ENCODE results near the gene SLC26A11.
"Not testable (repeated sequence)": the region's sequence is repeated elsewhere in the genome, so short reads cannot be mapped to it uniquely, and the experiment has no call there.

The SLC26A11 gene

GRCh38 chr17:80263253-80264204, 43.3 kb downstream of the SLC26A11 start:
- DNase-seq = peak; percentile 33

DNA sequence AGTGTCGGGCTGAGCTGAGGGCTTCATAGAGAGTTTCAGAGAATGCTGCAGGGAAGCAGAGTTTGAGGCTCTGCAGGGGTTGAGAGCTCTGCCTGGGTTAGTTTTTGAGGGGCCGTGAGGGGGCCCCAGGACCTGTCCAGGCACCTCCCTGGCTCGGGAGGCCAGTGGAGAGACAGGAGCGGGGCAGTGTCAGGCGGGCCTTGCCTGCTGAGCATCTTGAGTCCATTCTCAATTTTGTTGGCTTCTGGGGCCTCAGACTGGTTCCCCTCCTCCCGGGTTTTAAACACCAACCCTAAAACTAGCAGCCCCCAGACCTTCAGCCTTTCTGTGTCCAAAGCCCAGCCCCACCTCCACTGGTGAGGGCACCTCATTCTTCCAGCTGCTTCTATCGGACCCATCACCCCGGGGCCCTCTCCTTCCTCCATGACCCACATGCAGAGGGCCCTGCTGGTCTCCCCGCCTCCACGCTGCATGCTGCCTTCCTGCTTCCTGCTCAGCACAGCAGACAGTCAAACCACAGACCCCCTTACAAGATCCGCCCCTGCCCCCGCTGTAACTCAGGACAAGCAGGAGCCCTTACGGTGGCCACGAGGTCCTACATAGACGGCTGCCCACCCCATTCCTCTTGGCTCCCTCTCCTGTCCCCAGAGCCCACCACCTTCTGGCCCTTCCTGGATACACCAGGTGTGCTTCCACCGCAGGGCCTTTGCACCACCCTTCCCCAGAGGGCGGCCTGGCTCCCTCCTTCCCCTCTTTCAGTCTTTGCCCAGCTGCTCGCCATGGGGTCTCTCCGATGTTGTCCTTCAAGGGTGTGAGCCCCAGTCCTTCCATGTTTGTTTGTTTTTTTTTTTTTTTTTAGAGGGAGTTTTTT, 44.2 kb downstream of the SLC26A11 start:
- no peak for DNase-seq

GRCh38 chr17:80265205-80266068, 45.2 kb downstream of the SLC26A11 start:
- no peak for DNase-seq

DNA sequence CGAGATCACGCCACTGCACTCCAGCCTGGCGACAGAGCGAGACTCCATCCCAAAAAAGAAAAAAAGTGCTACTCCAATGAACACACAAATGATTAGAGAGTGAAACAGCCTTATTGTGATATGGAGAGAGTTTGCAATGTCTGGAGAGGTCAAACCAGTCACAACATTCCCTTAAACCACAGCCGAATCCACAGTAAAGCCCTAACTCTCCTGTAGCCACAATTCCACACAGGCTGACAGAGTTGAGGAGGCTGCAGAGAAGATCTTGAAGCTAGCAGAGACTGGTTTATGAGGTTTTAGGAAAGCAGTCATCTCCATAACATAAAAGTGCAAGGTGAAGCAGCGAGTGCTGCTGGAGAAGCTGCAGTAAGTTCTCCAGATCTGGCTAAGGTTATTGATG, 47.2 kb downstream of the SLC26A11 start:
- DNase-seq = no peak

DNA sequence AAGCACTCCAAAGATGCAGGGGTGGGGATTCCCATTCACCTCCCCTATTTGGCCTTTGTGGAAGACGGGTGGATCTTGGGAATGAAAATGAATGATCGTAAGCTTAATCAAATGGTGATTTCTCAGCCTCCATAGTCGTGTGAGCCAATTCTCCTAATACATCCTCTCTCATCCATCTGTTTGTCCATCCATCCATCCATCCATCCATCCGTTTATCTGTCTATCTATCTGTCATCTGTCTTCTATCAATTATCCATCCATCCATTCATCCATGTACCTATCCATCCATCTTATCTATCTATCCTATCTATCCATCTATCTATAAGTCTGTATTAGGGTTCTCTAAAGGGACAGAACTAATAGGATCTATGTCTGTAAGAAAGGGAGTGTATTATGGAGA, 48.2 kb downstream of the SLC26A11 start:
- DNase-seq = no peak

GRCh38 chr17:80269405-80269807, 49.2 kb downstream of the SLC26A11 start:
- no peak for DNase-seq

- no peak for DNase-seq
Measured at GRCh38 chr17:80270104-80270503, 49.9 kb downstream of the SLC26A11 start.

DNA sequence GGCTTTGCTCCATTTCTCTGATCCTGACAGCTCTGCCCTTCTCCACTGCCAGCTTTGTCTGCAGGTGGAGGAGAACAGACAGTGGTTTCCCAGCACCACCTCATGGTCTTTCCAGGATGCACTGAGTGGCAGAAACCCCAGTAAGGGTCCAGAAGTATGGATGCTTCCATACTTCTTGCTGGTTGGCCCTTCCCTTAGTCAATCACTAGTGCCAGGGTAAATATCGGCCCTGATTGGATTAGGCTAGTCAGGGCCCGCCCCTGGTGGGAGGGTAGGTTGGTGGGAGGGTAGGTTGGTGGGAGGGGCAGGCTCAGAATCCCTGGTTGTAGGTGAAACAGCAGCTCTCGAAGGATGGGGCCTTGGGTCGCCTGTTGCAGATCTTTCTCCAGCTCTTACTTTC, 50.6 kb downstream of the SLC26A11 start:
- DNase-seq = no peak

DNA sequence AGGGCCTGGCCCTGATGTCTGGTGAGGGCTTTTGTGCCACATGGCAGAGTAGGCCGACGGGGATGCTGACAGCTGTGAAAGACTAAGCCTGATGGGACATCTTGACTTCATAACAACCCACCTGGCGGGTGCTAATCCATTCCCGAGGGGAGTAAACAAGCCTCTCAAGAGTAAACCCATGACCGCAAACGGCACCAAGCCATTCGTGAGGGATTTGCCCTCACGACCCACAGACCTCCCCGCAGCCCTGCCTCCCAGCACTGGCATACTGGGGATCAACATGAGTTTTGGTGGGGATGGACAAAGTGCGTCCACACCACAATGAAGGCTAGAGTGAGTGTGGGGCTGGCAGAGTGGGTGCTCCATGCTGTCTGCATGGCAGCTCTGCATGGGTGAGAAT, 52.1 kb downstream of the SLC26A11 start:
- no peak for DNase-seq

DNA sequence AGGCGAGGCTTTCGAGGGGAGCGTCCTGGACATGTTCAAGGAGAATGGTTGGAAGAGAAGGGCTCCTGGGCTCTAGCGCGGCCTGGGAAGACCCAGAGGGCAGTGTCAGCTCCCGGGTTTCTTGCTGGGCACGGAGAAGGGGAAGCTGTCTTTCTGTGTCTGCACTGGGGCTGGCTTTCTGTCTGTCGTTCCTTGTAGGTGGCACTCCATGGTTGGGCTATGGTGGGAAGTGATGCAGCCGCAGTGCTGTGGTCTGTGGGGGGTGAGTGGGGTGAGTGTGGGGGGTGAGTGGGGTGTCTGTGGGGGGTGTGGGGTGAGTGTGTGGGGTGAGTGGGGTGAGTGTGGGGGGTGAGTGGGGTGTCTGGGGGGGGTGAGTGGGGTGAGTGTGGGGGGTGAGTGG, 54.1 kb downstream of the SLC26A11 start:
- DNase-seq = no peak

DNA sequence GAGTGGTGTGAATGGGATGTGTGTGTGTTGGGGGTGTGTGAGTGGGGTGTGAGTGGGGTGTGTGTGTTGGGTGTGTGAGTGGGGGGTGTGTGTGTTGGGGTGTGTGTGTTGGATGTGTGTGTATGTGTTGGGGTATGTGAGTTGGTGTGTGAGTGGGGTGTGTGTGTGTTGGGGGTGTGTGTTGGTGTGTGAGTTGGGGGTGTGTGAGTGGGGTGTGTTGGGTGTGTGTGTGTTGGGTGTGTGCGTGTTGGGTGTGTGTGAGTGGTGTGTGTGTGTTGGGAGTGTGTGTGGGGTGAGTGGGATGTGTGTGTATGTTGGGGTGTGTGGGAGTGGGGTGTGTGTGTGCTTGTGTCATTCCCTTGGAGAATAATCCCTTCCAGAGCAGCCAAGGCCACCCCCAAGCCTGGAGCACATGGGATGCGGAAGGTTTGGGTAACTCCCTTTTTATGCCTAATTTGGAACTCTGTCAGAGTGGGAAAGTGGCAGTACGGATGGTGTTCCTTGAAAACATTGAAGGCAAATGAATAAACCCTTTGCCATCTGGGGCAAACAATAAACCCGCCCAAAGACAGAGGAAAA, 54.7 kb downstream of the SLC26A11 start:
- DNase-seq = no peak

- DNase-seq = not testable (repeated sequence)
Measured at GRCh38 chr17:80275857-80276256, 55.6 kb downstream of the SLC26A11 start.

GRCh38 chr17:80277751-80278671, 57.8 kb downstream of the SLC26A11 start:
- no peak for DNase-seq

DNA sequence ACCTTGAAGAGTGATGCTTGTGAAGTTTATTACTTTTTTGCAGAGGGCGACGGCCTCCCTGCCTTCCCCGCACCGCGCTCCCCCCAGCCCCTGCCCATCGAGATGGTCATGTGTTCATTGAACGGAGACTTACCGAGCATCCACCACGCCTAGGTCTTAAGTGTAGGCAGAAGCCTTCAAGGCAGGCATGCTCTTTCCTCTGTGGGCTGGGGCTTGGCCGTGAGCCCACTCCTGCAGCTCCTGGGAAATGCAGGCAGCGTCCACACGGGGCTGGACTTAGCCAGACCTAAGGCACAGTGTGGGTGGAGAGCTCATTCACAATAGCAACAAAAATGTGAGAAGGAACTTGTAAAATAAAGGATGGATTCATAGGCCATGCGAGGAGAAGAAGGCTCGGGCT, 59.7 kb downstream of the SLC26A11 start:
- DNase-seq = no peak

GRCh38 chr17:80281516-80281915, 61.3 kb downstream of the SLC26A11 start:
- DNase-seq = no peak

DNA sequence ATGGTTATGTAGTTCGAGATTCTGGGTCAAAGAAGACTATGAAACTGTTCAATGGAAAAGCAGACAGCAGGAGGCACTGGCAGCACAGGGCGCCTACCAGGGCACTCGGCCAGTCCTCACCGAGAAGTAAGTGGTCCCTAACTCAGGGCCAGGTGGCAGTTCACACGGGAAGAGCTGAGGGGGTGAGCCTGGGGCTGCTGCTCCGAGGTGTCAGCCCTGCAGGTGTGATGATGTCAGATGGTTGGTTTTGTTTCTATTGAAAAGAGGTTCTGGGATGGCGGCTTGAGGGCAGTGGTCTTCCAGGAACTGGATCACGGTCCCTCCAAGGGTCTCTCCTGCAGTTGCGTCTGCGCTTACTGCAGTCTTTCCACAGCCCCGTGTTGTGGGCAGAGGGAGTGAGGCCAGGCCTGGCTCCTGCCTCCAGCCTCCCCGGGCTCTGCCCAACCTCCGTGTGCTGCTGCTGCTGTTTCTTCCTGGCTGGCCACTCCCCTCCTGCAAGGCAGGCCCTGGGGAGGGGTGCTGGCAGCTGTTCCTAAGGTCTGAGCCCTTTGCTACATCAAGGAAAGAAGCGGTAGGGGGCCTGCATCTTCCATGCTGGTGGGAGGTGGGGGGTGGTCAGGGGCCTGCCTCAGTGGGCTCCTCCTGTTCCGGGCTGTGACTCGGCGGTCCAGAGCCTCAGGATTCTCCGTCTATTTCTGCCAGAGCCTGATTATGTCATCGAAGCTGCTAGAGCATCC, 63.1 kb downstream of the SLC26A11 start:
- DNase-seq = no peak

DNA sequence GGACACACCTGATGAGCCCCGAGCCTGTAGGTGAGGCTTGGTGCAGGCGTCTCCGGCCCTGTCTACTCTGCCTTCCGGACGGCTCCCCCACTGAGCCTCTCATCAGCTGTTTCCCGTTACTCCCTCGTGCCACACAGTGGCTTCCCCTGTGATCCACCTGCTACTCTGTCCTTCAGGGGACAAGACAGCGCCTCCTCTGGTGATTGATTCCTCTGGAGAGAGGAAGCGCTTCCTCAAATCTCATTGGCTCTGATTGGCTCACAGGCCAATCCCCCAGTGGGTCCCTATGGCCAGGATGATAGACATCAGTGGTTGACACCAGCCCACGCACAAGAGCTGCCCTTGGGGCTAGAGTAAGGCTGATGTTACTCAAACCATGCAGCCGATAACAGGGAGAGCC, 64.4 kb downstream of the SLC26A11 start:
- DNase-seq = no peak

GRCh38 chr17:80285237-80285920, 65.2 kb downstream of the SLC26A11 start:
- no peak for DNase-seq

GRCh38 chr17:80286638-80286960, 66.4 kb downstream of the SLC26A11 start:
- no peak for DNase-seq

- no peak for DNase-seq
Measured at GRCh38 chr17:80287038-80287437, 66.8 kb downstream of the SLC26A11 start.
